Gastrocnemius medialis (tissue), 4 donors: Measurements from ENCODE around the gene APC.

ENCODE experiments used
- POLR2A ChIP-seq, 2 donors: fragments of 450-650 bp; IDR thresholded peaks; one replicate each; pipeline ENCODE4 v1.6.1; 2017; ENCODE audit warnings: antibody characterized with exemption in 2 of 2, mild to moderate bottlenecking in 2 of 2, moderate library complexity in 2 of 2
- TF ChIP-seq, protein P1 (sequence below), 5 experiments: fragments of 450-650 bp in 3 of 5; fragments of 200-600 bp in 2 of 5; sonication (generic) in 2 of 5; IDR thresholded peaks in 4 of 5; conservative IDR thresholded peaks in 1 of 5; 1 replicate in 4 of 5; 2 replicates in 1 of 5; pipeline ENCODE4 v1.5.1; 2016 to 2019; ENCODE audit warnings: antibody characterized with exemption in 5 of 5, mild to moderate bottlenecking in 3 of 5, moderate library complexity in 3 of 5

DNA sequence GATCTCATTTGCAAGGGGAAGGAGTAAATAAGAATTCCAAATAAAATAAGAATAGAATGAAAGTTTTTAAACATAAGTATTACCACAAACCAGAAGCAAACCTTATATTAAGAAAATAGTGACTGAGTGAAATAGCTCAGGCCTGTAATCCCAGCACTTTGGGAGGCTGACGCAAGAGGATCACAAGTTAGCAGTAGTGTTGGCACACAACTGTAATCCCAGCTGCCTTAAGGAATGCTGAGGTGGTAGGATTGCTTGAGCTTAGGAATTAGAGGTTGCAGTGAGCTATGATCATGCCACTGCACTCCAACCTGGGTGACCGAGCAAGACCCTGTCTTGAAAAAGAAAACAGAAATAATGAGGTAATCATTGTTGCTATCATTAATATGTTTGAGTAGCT, 47.0 kb downstream of the APC start:
- TF ChIP-seq, protein P1, sequence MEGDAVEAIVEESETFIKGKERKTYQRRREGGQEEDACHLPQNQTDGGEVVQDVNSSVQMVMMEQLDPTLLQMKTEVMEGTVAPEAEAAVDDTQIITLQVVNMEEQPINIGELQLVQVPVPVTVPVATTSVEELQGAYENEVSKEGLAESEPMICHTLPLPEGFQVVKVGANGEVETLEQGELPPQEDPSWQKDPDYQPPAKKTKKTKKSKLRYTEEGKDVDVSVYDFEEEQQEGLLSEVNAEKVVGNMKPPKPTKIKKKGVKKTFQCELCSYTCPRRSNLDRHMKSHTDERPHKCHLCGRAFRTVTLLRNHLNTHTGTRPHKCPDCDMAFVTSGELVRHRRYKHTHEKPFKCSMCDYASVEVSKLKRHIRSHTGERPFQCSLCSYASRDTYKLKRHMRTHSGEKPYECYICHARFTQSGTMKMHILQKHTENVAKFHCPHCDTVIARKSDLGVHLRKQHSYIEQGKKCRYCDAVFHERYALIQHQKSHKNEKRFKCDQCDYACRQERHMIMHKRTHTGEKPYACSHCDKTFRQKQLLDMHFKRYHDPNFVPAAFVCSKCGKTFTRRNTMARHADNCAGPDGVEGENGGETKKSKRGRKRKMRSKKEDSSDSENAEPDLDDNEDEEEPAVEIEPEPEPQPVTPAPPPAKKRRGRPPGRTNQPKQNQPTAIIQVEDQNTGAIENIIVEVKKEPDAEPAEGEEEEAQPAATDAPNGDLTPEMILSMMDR (IDR thresholded peaks at IDR 0.05 in 4 of 5, conservative IDR thresholded peaks at IDR 0.05 in 1 of 5), result no peak
- no peak for TF ChIP-seq POLR2A (IDR thresholded peaks at IDR 0.05)
